Rectal smooth muscle tissue (tissue), 1 donor: ENCODE measurements around the gene TNRC6C.
A peak's percentile ranks its signal among the peaks of the same experiment; 100 is the strongest.

Experiments used
- H3K27ac ChIP-seq: one replicate; pipeline ENCODE4 v1.7.0; 2013; ENCODE audit warnings: low read depth, low read length, inconsistent platforms
- H3K27me3 ChIP-seq: one replicate; pipeline ENCODE4 v1.7.0; 2013; ENCODE audit warnings: low read length; ENCODE audit not compliant: control insufficient read depth, insufficient read depth
- H3K36me3 ChIP-seq: one replicate; pipeline ENCODE4 v1.7.0; 2013; ENCODE audit warnings: low read length; ENCODE audit not compliant: control insufficient read depth, insufficient read depth
- H3K4me1 ChIP-seq: one replicate; pipeline ENCODE4 v1.7.0; 2013; ENCODE audit warnings: low read length; ENCODE audit not compliant: control insufficient read depth, insufficient read depth
- H3K4me3 ChIP-seq: one replicate; pipeline ENCODE4 v1.7.0; 2013; ENCODE audit warnings: low read length
- H3K9ac ChIP-seq: one replicate; pipeline ENCODE4 v1.7.0; 2013; ENCODE audit warnings: low read length

Gene TNRC6C

DNA sequence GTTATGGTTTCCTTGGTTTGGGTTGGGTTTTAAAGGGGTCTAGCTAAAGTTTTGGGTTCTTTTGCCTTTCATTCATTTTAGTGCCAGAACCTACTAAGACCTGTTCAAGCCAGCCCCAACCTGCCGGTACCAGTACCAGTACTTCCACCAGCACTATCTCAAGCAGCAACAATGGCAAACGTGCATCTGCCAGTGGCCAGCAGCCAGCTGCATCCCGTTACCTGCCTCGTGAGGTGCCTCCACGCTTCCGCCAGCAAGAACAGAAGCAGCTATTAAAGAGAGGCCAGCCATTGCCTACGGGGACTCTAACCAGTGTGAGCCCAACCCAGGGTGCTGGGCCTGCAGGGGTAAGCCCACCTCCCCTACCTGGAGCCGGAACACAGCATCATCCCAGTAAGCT is 72.9 kb downstream of the TNRC6C start:
- Histone ChIP-seq H3K27me3 (no peaks in the 10 kb centered on the region), H3K4me1 (peaks cover 10% of the 10 kb centered on the region), H3K27ac (no peak overlapping the region), H3K36me3 (peaks cover 4% of the 10 kb centered on the region), H3K9ac (no peak overlapping the region), H3K4me3 (no peak overlapping the region)

DNA sequence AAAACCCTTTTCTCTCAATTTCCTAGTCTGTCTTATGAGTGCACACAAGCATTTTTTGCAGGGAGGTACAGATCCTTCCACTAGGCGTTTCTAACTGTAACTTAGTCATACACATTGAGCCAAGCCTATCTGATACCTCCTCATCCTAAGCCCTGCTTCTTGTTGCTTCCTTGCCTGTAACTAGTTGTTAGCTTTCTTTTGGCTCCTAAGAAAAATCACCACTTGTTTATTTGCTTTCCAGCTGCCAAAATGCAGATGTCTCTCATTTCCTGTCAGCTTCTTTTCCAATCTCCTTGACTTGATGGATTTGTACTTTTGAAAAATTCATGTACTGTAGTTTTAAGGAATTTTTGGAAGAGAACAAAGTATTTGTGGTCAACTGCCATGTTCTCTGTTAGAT is 73.7 kb downstream of the TNRC6C start:
- Histone ChIP-seq H3K4me1 (peaks cover 8% of the 10 kb centered on the region), H3K4me3 (no peak overlapping the region), H3K36me3 (peaks cover 6% of the 10 kb centered on the region), H3K27ac (no peak overlapping the region), H3K9ac (no peak overlapping the region), H3K27me3 (no peaks in the 10 kb centered on the region)

DNA sequence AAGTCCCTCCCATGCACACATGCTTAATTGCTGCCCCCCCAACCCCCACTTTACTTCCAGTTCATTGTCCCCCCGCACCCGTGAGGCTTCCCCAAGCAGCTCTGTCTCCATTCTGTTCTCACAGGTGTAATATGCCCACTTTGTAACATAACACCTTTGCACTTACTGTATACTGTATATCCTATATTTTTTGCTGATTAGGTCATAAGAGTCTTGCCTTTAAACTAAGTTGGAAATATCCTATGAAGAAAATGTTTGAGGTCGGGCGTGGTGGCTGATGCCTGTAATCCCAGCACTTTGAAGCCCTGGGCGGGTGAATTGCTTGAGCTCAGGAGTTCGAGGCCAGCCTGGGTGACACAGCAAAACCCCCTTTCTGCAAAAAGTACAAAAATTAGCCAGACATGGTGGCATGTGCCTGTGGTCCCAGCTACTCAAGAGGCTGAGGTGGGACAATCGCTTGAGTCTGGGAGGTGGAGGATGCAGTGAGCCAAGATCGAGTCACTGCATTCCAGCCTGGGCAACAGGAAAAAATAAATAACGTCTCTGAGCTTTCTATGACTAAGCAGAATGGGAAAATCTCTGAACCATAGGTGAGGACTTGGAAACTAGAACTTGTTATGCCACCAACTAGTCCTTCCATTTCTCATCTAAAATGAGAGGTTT is 76.1 kb downstream of the TNRC6C start:
- Histone ChIP-seq H3K4me1 (peaks cover 8% of the 10 kb centered on the region), H3K27me3 (no peaks in the 10 kb centered on the region), H3K9ac (no peak overlapping the region), H3K36me3 (peaks cover 4% of the 10 kb centered on the region), H3K27ac (no peak overlapping the region), H3K4me3 (no peak overlapping the region)

DNA sequence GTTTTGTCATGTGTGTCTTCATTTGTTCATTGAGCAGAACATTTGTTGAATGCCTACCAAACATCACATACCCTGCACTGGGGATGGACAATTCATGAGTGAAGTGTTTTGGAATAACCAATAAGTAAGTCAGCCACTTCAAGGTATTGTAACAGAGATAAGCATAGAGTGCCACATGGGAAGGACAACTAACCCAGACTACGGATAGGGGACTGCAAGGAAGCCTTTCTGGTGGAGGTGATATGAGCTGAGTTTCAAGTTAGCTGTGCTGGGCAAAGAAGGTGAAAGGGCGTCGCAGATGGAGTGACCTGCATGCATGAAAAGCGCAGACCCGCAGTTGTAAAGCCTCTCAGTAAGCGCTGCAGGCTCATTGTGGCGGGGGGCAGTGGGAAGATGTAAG is 78.8 kb downstream of the TNRC6C start:
- Histone ChIP-seq H3K36me3 (peaks cover 4% of the 10 kb centered on the region), H3K4me1 (peaks cover 14% of the 10 kb centered on the region), H3K4me3 (no peak overlapping the region), H3K27ac (no peak overlapping the region), H3K9ac (no peak overlapping the region), H3K27me3 (no peaks in the 10 kb centered on the region)

DNA sequence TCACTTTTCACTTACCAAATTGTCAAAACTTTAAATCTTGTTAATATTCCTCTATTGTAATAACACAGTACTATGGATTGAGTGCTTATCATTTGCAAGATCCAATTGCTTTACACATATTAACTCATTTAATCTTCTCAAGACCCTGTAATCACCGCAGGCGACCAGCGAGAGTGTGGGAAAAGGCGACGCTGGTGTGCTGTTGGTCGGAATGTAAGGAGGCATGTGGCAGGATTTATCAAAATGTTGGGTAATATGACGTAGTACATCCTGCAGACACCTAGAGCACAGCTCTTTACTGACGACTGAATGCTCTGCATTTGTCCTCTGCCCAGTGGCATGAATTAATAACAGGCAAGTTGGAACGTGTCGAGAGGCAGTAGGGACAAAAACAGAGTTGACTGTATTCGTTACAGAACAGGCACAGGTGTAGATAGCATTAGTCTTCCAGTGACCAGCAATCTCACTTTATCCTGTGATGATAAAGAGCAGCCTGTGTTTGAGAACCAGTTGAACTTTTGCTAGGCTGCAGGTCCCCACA is 80.3 kb downstream of the TNRC6C start:
- no peak overlapping the region for H3K9ac ChIP-seq
- peaks cover 10% of the 10 kb centered on the region for H3K4me1 ChIP-seq
- H3K27me3 ChIP-seq = no peaks in the 10 kb centered on the region
- H3K4me3 ChIP-seq = no peak overlapping the region
- H3K36me3 ChIP-seq = peaks cover 3% of the 10 kb centered on the region
- no peak overlapping the region for H3K27ac ChIP-seq

DNA sequence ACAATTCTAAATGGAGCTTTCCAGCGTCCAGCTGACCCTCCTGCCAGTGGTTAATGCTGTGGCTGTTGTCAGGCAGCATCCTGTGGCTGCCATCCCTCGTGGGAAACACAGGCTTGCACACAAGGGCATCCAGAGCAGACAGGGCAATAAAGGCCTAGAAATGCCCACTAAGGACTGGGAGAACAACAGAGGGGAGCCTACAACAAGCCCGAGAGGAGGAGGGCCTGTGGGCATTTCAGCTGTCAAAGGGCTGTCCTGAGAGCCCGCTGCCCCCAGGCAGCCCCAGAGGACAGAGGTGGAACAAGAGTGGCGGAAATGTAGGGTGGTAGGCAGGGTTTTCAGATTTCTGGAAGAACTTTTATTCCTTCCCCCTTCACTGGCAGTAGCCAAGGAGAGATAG is 81.1 kb downstream of the TNRC6C start:
- peaks cover 10% of the 10 kb centered on the region for H3K4me1 ChIP-seq
- H3K9ac ChIP-seq = no peak overlapping the region
- H3K27me3 ChIP-seq = no peaks in the 10 kb centered on the region
- H3K36me3 ChIP-seq = peaks cover 2% of the 10 kb centered on the region
- H3K27ac ChIP-seq = no peak overlapping the region
- H3K4me3 ChIP-seq = no peak overlapping the region

DNA sequence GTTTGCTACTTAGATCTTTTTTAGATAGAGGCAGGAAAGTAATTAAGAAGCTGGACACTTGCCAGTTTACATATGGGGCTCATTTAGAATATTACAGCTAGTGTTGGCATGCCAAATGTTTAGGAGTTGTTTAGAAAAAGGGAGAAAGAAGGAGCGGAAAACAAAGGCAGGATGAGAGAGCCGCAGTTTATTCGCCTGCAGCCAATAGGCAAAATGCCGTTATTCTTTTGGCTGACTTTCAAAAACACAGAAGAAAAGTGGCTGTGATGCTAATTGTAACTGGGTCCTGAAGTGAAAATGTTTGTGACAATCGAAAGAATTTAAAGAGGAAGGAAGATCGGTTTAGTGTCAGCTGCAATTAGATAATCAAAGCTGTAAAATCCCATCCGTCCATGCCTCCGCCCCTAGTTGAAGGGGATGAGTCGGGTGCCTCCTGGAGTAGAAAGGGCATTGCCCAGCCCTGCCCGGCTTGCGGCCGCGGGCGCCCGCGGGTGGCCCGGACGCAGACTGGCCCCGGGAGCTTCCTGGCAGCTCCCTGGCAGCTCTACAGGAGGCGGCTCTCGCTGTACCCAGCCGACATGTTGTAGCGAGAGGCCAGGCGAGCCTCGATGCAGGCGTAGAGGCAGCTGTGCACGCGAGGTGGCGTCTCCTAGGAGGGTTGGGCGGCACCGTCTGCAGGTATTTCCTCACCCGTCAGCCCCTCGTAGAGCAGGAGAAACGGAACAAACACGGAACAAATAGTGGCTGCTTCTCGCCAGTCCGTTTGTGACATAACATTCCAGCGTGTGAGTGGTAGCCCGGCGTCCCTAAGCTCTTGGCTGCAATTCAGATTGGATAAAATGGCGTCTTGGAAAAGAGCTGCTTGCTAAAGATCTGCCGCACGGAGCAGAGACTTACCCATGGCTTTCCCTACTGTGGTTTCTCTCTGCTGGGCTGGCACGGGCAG is 82.2 kb downstream of the TNRC6C start:
- peaks cover 2% of the 10 kb centered on the region for H3K36me3 ChIP-seq
- peak overlapping the region; percentile 27 for H3K9ac ChIP-seq
- no peaks in the 10 kb centered on the region for H3K27me3 ChIP-seq

DNA sequence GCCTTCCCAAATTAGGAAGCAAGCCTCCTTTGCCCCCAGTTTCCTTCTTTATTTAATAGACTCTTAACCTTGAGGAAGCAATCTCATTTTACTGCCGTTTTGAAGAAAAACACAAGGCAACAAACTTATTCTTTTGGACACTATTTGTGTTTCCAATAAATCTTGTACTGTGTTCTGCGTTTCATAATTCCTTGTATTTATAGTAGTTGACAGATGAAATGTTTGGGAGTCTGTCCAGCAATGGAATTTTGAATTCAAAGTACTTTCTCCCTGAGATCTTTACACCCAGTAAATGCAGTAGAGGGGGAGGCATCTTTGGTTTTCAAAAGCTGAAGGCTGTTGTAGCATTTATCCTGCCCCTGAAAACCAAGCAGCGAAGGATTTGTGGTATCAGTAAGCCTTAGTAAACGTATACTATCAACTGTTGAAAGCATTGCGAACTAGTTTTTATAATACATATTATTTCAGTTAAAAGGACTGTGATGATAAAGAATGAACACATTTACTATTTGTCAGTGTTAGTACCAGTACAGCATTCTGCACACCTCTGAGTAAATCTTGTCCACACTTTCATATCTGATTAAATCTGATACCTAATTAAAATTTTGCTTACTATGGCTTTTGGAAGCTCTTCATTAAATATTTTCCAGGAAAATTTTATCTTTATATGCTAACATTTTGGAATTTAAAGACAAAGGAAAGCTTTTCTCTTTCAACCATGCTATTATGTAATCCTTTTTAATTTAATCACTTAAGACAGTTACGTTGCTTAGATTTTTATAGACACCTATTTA is 83.1 kb downstream of the TNRC6C start:
- no peaks in the 10 kb centered on the region for H3K27me3 ChIP-seq
- H3K9ac ChIP-seq = no peak overlapping the region
- H3K36me3 ChIP-seq = peaks cover 2% of the 10 kb centered on the region
- H3K27ac ChIP-seq = peak overlapping the region; percentile 84
- H3K4me1 ChIP-seq = peaks cover 6% of the 10 kb centered on the region
- H3K4me3 ChIP-seq = peak overlapping the region; percentile 84

More for the DNA sequence above, 82.2 kb downstream of the TNRC6C start:
- Histone ChIP-seq H3K4me3 (peak overlapping the region; percentile 84), H3K27ac (peak overlapping the region; percentile 84), H3K4me1 (peaks cover 6% of the 10 kb centered on the region)

DNA sequence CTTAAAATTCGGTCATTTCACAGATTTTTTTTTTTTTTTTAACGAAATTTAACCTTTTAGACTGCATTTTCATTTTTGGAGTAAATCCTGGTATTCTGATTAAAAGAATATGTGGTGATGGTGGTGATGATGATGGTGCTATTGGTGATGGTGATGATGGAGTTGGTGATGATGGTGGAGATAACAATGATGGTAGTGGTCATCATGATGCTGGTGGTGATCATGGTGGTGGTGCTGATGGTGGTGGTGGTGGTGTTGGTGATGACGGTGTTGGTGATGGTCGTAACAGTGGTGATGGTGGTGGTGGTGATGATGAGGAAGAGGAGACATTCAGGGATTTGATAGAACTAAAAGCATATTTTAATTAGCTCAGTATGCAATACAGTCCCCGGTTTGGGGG is 84.0 kb downstream of the TNRC6C start:
- Histone ChIP-seq H3K27me3 (no peaks in the 10 kb centered on the region), H3K9ac (no peak overlapping the region), H3K4me3 (no peak overlapping the region), H3K36me3 (no peaks in the 10 kb centered on the region), H3K27ac (no peak overlapping the region), H3K4me1 (peaks cover 6% of the 10 kb centered on the region)

DNA sequence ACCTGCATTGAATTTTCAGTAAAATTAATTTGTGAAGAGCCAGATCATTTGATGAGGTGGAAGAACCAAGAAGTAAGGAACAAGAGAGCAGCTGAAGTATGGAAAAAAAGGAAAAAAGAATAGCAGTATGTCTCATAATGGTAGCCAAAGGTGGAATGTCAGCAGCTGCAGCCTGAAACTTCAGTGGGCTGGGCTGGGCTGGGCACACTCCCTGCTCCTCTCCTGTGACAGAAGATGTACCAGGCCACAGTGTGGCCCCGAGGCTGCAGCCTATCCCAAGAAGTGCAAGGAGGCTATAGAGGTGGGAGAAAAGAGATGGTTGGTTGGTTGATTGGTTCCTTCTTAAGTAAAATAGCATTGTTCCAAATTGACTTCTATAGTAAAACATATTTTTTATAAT is 84.5 kb downstream of the TNRC6C start:
- H3K4me1 ChIP-seq = peaks cover 6% of the 10 kb centered on the region
- H3K4me3 ChIP-seq = no peak overlapping the region
- no peak overlapping the region for H3K9ac ChIP-seq
- no peaks in the 10 kb centered on the region for H3K27me3 ChIP-seq
- H3K36me3 ChIP-seq = no peaks in the 10 kb centered on the region
- H3K27ac ChIP-seq = no peak overlapping the region

DNA sequence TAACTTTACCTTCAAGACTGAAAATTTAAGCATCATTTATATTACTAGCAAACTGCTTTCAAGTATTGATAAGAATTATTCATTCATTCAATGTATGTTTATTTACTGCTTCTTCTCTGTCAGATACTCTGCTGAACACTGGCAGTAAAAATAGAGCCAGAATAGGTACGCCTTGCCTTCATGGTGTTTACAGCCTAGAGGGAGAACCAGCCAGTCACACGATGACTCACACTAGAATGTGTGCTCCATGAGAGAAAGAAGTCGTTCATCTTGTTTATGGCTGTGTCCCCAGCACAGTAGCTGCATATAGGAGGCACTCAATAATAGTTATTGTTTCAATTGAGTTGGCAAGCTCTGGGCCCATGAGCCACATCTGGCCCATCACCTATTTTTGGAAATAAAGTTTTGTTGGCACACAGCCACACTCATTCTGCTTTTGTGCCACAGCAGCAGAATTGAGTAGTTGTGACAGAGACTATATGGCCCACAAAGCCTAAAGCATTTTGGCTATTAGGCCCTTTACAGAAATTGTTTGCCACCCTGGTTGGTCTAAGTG is 85.9 kb downstream of the TNRC6C start:
- Histone ChIP-seq H3K36me3 (peaks cover 7% of the 10 kb centered on the region), H3K4me1 (peaks cover 6% of the 10 kb centered on the region), H3K27ac (no peak overlapping the region), H3K4me3 (no peak overlapping the region), H3K9ac (no peak overlapping the region), H3K27me3 (no peaks in the 10 kb centered on the region)

DNA sequence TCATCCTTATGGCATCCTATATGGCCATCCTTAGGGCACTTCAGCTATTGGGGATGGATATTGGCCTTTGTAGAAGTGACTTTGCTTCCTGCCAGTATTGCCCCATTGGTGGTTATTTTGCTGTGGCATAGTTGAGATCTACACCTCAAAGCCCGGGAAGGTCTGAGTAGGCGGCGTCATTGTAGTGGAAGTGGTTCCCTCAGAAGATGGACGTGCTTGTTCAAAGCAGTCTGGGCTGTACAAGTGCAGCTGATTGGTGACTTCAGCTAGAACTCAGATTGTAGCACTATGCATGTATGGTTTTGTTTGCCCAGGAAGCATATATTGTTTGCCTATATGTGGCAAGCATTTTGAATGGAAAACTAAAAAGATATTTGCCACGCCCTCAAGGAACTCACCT is 86.8 kb downstream of the TNRC6C start:
- Histone ChIP-seq H3K27me3 (no peaks in the 10 kb centered on the region), H3K9ac (no peak overlapping the region), H3K36me3 (peaks cover 16% of the 10 kb centered on the region), H3K4me3 (no peak overlapping the region), H3K4me1 (peaks cover 6% of the 10 kb centered on the region), H3K27ac (no peak overlapping the region)
